Measurements from ENCODE around the gene MIP. TPM values are rescaled to one million over a fixed set of nuclear protein-coding genes. Genes with fewer than 3 reads are reported as not detected.
A peak's percentile ranks its signal among the peaks of the same experiment; 100 is the strongest.

The MIP gene
- total and polyA plus RNA-seq, 10 of the 15 experiments (the other 5 are each of a cell fraction or from before 2014, with no cell fraction given): 0.04 to 0.18 (median 0.11) TPM; not detected in 3

- TF ChIP-seq USF1 (IDR thresholded peaks at IDR 0.05; ENCODE audit: borderline replicate concordance, extremely low read length, insufficient read depth, low read depth, low read length): peak; percentile 87
- TF ChIP-seq ZBTB40 (IDR thresholded peaks at IDR 0.05; ENCODE audit: borderline replicate concordance): no peak
- no peak for TF ChIP-seq IRF5 (IDR thresholded peaks at IDR 0.05; ENCODE audit: borderline replicate concordance)
- TF ChIP-seq IKZF1 (conservative IDR thresholded peaks at IDR 0.05): peak; percentile 83
- peak; percentile 26 to 35; a peak in 3 of 4 replicates for TF ChIP-seq IKZF2 (IDR thresholded peaks at IDR 0.05)
- TF ChIP-seq NFYB (IDR thresholded peaks at IDR 0.05; ENCODE audit: insufficient read depth, low read depth, low read length): no peak
- peak; percentile 98 for TF ChIP-seq E2F8 (IDR thresholded peaks at IDR 0.05; ENCODE audit: low read depth, partially characterized antibody)
- TF ChIP-seq ZBTB11 (CRISPR knock-in tag; IDR thresholded peaks at IDR 0.05): no peak
- TF ChIP-seq GABPA (IDR thresholded peaks at IDR 0.05; ENCODE audit: low read depth): no peak
- 0 out of 2 replicates have a peak, but pooled peaks have one; percentile 69 for TF ChIP-seq CBX5 (IDR thresholded peaks at IDR 0.05; ENCODE audit: low read depth)
- peak; percentile 32; the same call in 1 of the 2 replicates for TF ChIP-seq ZNF384 (IDR thresholded peaks at IDR 0.05; ENCODE audit: borderline replicate concordance, low read depth, low read length)
Observed at GRCh38 chr12:56448860-56449621, 5.4 kb downstream of the MIP start, which contains the start of gene TIMELESS (continued).

Data from GM12878 (cell line).